Measurements from ENCODE around the gene TAS2R7.
"Not testable (repeated sequence)": the region's sequence is repeated elsewhere in the genome, so short reads cannot be mapped to it uniquely, and the experiment has no call there.

Gene TAS2R7

GRCh38 chr12:10802587-10802986 is at the start of gene TAS2R7:
Gene TAS2R7, minus strand, starts transcription at chr12:10802627. Its CDS starts 57 bp downstream, at chr12:10802570.
- DNase-seq (ENCODE audit: low spot score): no peak

GRCh38 chr12:10851243-10851858 is 48.9 kb upstream of the TAS2R7 start:
- DNase-seq (ENCODE audit: low spot score): no peak

- no peak for DNase-seq (ENCODE audit: low spot score)
These were observed 47.0 kb upstream of the TAS2R7 start, which contains the start of gene PRR4 for GRCh38 chr12:10849425-10849878. Gene PRR4, minus strand, starts transcription at chr12:10849475. Its CDS starts 38 bp downstream, at chr12:10849437.

- DNase-seq (ENCODE audit: low spot score): peak; percentile 5
These were observed 45.3 kb upstream of the TAS2R7 start for GRCh38 chr12:10847744-10848143.

- DNase-seq (ENCODE audit: low spot score): no peak
These were observed 40.4 kb upstream of the TAS2R7 start for GRCh38 chr12:10842862-10843261.

GRCh38 chr12:10838461-10838860 is 36.0 kb upstream of the TAS2R7 start:
- no peak for DNase-seq (ENCODE audit: low spot score)

GRCh38 chr12:10829994-10830393 is 27.6 kb upstream of the TAS2R7 start:
- no peak for DNase-seq (ENCODE audit: low spot score)

GRCh38 chr12:10826258-10826657 is 23.8 kb upstream of the TAS2R7 start, which contains the start of gene TAS2R10:
Gene TAS2R10, minus strand, starts transcription at chr12:10826358. Its CDS starts 89 bp downstream, at chr12:10826269.
- DNase-seq (ENCODE audit: low spot score): no peak

- DNase-seq (ENCODE audit: low spot score): no peak
These were observed 22.5 kb upstream of the TAS2R7 start for GRCh38 chr12:10824957-10825356.

GRCh38 chr12:10811883-10812536 is 9.6 kb upstream of the TAS2R7 start:
- DNase-seq (ENCODE audit: low spot score): no peak

- DNase-seq (ENCODE audit: low spot score): no peak
These were observed 7.6 kb upstream of the TAS2R7 start, which contains the start of gene TAS2R9 for GRCh38 chr12:10810068-10810467. Gene TAS2R9, minus strand, starts transcription at chr12:10810168. Its CDS starts 93 bp downstream, at chr12:10810075.

GRCh38 chr12:10807186-10807585 is 4.8 kb upstream of the TAS2R7 start, which contains the start of gene TAS2R8:
Gene TAS2R8, minus strand, starts transcription at chr12:10807286. Its CDS starts 306 bp downstream, at chr12:10806980.
- no peak for DNase-seq (ENCODE audit: low spot score)

GRCh38 chr12:10801741-10802140 is 686 bp downstream of the TAS2R7 start:
- no peak for DNase-seq (ENCODE audit: low spot score)

- DNase-seq (ENCODE audit: low spot score): no peak
These were observed 8.2 kb downstream of the TAS2R7 start for GRCh38 chr12:10794222-10794621.

- not testable (repeated sequence) for DNase-seq (ENCODE audit: low spot score)
These were observed 10.7 kb downstream of the TAS2R7 start for GRCh38 chr12:10791769-10792168.

GRCh38 chr12:10783252-10783651 is 19.2 kb downstream of the TAS2R7 start:
- DNase-seq (ENCODE audit: low spot score): no peak

GRCh38 chr12:10779103-10779502 is 23.3 kb downstream of the TAS2R7 start:
- DNase-seq (ENCODE audit: low spot score): no peak

GRCh38 chr12:10771132-10771733 is 31.2 kb downstream of the TAS2R7 start:
- DNase-seq (ENCODE audit: low spot score): peak; percentile 37

GRCh38 chr12:10759657-10760056 is 42.8 kb downstream of the TAS2R7 start:
- DNase-seq (ENCODE audit: low spot score): no peak

- DNase-seq (ENCODE audit: low spot score): no peak
These were observed 46.2 kb downstream of the TAS2R7 start for GRCh38 chr12:10756194-10756593.

GRCh38 chr12:10753059-10753458 is 49.4 kb downstream of the TAS2R7 start:
- DNase-seq (ENCODE audit: low spot score): no peak

All from pons (tissue), 1 donor.